Activated CD8-positive, alpha-beta T cell treated with anti-CD3 and anti-CD28 coated beads for 36 hours (primary cell): ENCODE results near the gene TGM3. TPM values are rescaled to one million over a fixed set of nuclear protein-coding genes. Genes with fewer than 3 reads are reported as not detected.

Experiments
- ATAC-seq: fragments of 200-7000 bp; cut with Tn5 transposase; one replicate; pipeline ENCODE4 v1.10.0; 2021; ENCODE audit warnings: mild to moderate bottlenecking, moderate library complexity
- CTCF ChIA-PET: fragments of 350-600 bp; sonication (Branson Sonifier 250); formaldehyde crosslinking; loops from one replicate; lab custom pipeline; 2021; ENCODE audit warnings: antibody characterized with exemption; lab: Charles Lee
- POLR2A ChIA-PET: fragments of 350-600 bp; sonication (Branson Sonifier 250); formaldehyde crosslinking; loops from one replicate; lab custom pipeline; 2021; ENCODE audit warnings: antibody characterized with exemption; lab: Charles Lee
- DNase-seq: peaks from one replicate; pipeline ENCODE4 v3.0.0-alpha.2; 2020
- H3K27ac Mint-ChIP-seq: one replicate; pipeline ENCODE4 v1.8.0; 2021; ENCODE audit warnings: mild to moderate bottlenecking, mixed read lengths
- H3K27me3 Mint-ChIP-seq: one replicate; pipeline ENCODE4 v1.8.0; 2021; ENCODE audit warnings: mixed read lengths
- H3K36me3 Mint-ChIP-seq: one replicate; pipeline ENCODE4 v1.8.0; 2021; ENCODE audit warnings: low read depth, mixed read lengths
- H3K4me1 Mint-ChIP-seq: one replicate; pipeline ENCODE4 v1.8.0; 2021; ENCODE audit warnings: low read depth, mixed read lengths
- H3K4me3 Mint-ChIP-seq: one replicate; pipeline ENCODE4 v1.8.0; 2021; ENCODE audit warnings: mild to moderate bottlenecking, moderate library complexity, mixed read lengths
- H3K9me3 Mint-ChIP-seq: one replicate; pipeline ENCODE4 v1.8.0; 2021; ENCODE audit warnings: mixed read lengths
- intact Hi-C: fragments of 100-400 bp; cut with micrococcal nuclease; formaldehyde crosslinking; loops from one replicate; pipeline ENCODE4 v1.10.0; 2022
- total RNA-seq, 2 experiments: library from RNA; stranded (reverse); gene quantifications; one replicate each; pipeline ENCODE4 v1.2.3, GENCODE V29; 2021
- TF ChIP-seq, protein P1 (sequence below): fragments of 200-600 bp; IDR thresholded peaks from one replicate; pipeline ENCODE4 v1.8.0; 2022; ENCODE audit warnings: antibody characterized with exemption, mild to moderate bottlenecking

Gene TGM3
- total RNA-seq, 2 experiments from 2014 or later: not detected

DNA sequence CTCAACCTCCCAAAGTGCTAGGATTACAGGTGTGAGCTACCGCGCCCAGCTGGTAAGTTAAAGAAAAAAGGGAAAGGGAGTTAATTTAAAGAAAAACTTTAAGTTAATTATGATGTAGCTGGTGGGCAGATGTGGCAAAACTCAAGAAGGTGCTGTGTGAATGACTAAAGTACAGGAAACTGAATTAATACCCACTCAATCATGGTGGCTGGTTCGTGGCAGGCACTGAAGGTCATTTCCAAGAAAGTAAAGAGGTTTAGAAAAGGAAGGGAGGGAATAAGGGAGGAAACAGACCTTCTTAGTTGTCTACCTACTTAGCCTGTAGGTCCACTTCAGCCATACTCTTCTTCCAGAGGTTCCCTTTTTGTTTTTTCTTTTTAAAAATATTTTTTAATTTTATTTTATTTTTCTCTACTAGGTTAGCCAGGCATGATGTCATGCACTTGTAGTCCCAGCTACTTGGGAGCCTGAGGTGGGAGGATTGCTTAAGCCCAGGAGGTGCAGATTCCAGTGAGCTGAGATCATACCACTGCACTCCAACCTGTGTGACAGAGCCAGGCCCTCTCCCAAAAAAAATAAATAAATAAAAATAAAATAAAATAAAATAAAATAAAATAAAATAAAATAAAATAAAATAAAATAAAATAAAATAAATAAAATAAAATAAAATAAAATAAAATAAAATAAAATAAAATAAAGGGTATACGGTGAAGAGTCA lies 11.9 kb upstream of the TGM3 start:
- TF ChIP-seq, protein P1, sequence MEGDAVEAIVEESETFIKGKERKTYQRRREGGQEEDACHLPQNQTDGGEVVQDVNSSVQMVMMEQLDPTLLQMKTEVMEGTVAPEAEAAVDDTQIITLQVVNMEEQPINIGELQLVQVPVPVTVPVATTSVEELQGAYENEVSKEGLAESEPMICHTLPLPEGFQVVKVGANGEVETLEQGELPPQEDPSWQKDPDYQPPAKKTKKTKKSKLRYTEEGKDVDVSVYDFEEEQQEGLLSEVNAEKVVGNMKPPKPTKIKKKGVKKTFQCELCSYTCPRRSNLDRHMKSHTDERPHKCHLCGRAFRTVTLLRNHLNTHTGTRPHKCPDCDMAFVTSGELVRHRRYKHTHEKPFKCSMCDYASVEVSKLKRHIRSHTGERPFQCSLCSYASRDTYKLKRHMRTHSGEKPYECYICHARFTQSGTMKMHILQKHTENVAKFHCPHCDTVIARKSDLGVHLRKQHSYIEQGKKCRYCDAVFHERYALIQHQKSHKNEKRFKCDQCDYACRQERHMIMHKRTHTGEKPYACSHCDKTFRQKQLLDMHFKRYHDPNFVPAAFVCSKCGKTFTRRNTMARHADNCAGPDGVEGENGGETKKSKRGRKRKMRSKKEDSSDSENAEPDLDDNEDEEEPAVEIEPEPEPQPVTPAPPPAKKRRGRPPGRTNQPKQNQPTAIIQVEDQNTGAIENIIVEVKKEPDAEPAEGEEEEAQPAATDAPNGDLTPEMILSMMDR: no peak
- ChIA-PET POLR2A (no interaction called here), CTCF (interaction anchor here (0.6 kb wide), 1 partner anchor 1804 kb away, joined by 3 read pairs; no protein-coding TSS in a partner anchor)
- intact Hi-C loops: no loop called here
- Mint-ChIP-seq H3K4me1 (no peaks in the 10 kb centered on the region), H3K4me3 (no peak overlapping the region), H3K27me3 (peaks cover 5% of the 10 kb centered on the region), H3K9me3 (no peaks in the 10 kb centered on the region), H3K27ac (no peak overlapping the region), H3K36me3 (no peaks in the 10 kb centered on the region)
- no peak for DNase-seq
- ATAC-seq: no peak

DNA sequence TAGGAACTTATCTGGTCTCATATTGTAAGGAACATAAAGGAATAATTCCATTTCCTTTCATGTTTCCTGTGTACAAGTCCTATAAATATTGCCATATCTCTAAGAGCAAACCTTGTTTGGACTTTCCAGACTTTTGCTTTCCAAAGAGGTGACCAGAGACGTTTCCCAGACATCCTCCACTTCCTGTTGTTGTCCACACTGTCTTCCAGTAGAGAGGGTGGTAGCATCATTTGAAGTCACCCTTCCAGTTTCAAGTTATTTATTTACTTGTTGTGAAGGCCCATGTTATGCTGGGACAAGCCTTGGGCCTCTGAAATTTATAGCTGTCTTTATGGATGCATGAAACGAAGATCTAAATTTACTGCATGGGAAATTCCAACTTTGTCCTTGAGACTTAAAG lies 10.6 kb upstream of the TGM3 start:
- DNase-seq: no peak
- Mint-ChIP-seq H3K4me3 (no peak overlapping the region), H3K27ac (no peak overlapping the region), H3K36me3 (no peaks in the 10 kb centered on the region), H3K9me3 (no peaks in the 10 kb centered on the region), H3K4me1 (no peaks in the 10 kb centered on the region), H3K27me3 (peaks cover 9% of the 10 kb centered on the region)
- intact Hi-C loops: no loop called here
- no peak for ATAC-seq
- TF ChIP-seq, protein P1: no peak
- ChIA-PET CTCF (interaction anchor here (0.7 kb wide), 1 partner anchor 30 kb away, joined by 3 read pairs; no protein-coding TSS in a partner anchor), POLR2A (no interaction called here)

DNA sequence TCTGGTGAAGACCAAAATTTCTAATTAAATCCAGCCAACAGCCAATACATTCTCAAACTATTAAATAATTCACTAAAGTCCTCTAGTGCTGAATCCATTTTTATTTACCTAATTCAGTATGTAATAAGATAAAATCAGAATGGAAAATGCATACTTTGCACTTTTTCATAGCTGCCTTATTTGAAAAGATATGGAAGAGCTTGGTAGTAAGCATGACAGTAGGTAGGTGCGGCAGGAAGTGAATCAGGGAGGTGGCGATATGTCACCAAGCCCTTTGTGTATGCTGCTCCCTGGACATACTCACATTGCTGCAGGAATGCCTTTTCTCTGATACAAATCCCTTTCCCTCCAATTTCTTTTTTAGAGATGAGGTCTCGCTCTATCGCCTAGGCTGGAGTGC lies 10.2 kb upstream of the TGM3 start:
- POLR2A ChIA-PET: interaction anchor here (0.7 kb wide), 1 partner anchor 47 kb away, joined by 3 read pairs; no protein-coding TSS in a partner anchor
- DNase-seq (no peak), ATAC-seq (no peak)
- Mint-ChIP-seq H3K36me3 (no peaks in the 10 kb centered on the region), H3K27me3 (peaks cover 8% of the 10 kb centered on the region), H3K4me1 (no peaks in the 10 kb centered on the region), H3K9me3 (no peaks in the 10 kb centered on the region), H3K4me3 (no peak overlapping the region), H3K27ac (no peak overlapping the region)
- intact Hi-C loops: no loop called here
- TF ChIP-seq, protein P1: no peak
- CTCF ChIA-PET: interaction anchor here (0.7 kb wide), 1 partner anchor 31 kb away, joined by 3 read pairs; no protein-coding TSS in a partner anchor

DNA sequence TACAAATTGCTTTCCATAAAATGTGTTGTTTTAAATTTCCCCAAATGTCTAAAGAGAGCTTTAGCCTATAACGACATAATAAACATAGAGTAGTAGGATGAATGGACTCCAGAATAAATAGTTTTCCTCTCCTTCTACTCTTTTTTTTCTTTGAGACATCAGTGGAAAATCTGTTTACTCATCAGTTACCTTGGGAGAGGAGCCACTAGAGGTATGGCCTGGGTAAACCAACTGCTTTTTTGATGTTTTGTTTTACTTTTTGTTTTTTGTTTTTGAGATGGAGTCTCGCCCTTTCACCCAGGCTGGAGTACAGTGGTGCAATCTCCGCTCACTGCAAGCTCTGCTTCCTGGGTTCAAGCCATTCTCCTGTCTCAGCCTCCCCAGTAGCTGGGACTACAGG lies 8.3 kb upstream of the TGM3 start:
- DNase-seq (no peak), ATAC-seq (no peak)
- Mint-ChIP-seq H3K27me3 (peaks cover 11% of the 10 kb centered on the region), H3K4me3 (no peak overlapping the region), H3K9me3 (no peaks in the 10 kb centered on the region), H3K4me1 (no peaks in the 10 kb centered on the region), H3K27ac (no peak overlapping the region), H3K36me3 (no peaks in the 10 kb centered on the region)
- CTCF ChIA-PET: no interaction called here
- POLR2A ChIA-PET: no interaction called here
- TF ChIP-seq, protein P1: no peak
- intact Hi-C loops: no loop called here

DNA sequence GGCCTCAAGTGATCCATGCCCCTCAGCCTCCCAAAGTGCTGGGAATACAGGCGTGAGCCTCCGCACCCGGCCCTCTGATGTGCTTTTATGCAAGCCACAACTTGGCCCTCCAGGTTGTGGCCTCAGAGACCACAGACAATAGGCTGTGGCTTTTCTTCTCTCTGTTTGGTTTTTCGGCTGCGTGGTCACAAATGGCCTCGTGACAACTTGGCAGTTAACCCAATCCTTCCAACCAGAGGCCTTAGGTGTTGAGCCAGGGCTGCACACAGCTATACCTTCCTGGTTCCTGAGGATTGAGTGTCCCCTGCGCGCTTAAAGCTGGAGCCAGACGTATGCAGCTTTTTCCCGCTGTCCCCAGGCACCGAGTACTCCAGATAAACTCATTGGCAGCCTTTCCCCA lies 6.3 kb upstream of the TGM3 start:
- POLR2A ChIA-PET: no interaction called here
- ATAC-seq: no peak
- intact Hi-C loops: no loop called here
- DNase-seq: no peak
- H3K4me1 Mint-ChIP-seq: no peaks in the 10 kb centered on the region
- H3K27ac Mint-ChIP-seq: no peak overlapping the region
- CTCF ChIA-PET: no interaction called here
- no peaks in the 10 kb centered on the region for H3K9me3 Mint-ChIP-seq
- no peak overlapping the region for H3K4me3 Mint-ChIP-seq
- H3K27me3 Mint-ChIP-seq: peaks cover 11% of the 10 kb centered on the region
- TF ChIP-seq, protein P1: no peak
- H3K36me3 Mint-ChIP-seq: no peaks in the 10 kb centered on the region
